A673 (cell line): ENCODE data around the gene TMEM61. TPM values are rescaled to one million over a fixed set of nuclear protein-coding genes. Genes with fewer than 3 reads are reported as not detected.

Experiments used
- BruUV-seq: library from RNA; stranded (reverse); fragments of 400-500 nt; replicated peaks from 2 replicates; lab custom pipeline; 2021; lab: Mats Ljungman, UMichigan
- CTCF ChIA-PET: fragments of 300-600 bp; sonication (Branson Sonifier 250); formaldehyde crosslinking; loops from one replicate; lab custom pipeline; 2022; ENCODE audit warnings: antibody characterized with exemption; lab: Charles Lee
- POLR2A ChIA-PET: fragments of 300-600 bp; sonication (Branson Sonifier 250); formaldehyde crosslinking; loops from one replicate; lab custom pipeline; 2022; ENCODE audit warnings: antibody characterized with exemption; ENCODE audit not compliant: low non-redundant PET; lab: Charles Lee
- DNase-seq: peaks from one replicate; pipeline ENCODE4 v3.0.0-alpha.2; 2015; ENCODE audit warnings: low spot score
- H3K27ac ChIP-seq: fragments of 200-600 bp; sonication (generic); 2 replicates; pipeline ENCODE4 v1.5.1; 2016; ENCODE audit warnings: mixed run types, low read depth, mild to moderate bottlenecking, mixed read lengths, antibody characterized with exemption, low read length; ENCODE audit not compliant: poor library complexity, severe bottlenecking
- H3K27me3 ChIP-seq: fragments of 200-600 bp; sonication (generic); replicated peaks from 2 replicates; pipeline ENCODE4 v1.6.1; 2017; ENCODE audit warnings: mixed run types, low read depth, mild to moderate bottlenecking, mixed read lengths, antibody characterized with exemption, low read length; ENCODE audit not compliant: insufficient read depth, poor library complexity
- H3K36me3 ChIP-seq: fragments of 200-600 bp; sonication (generic); 2 replicates; pipeline ENCODE4 v1.6.1; 2016; ENCODE audit warnings: mixed run types, mild to moderate bottlenecking, mixed read lengths, antibody characterized with exemption, low read length; ENCODE audit not compliant: insufficient read depth, poor library complexity, severe bottlenecking
- H3K4me1 ChIP-seq: fragments of 200-600 bp; sonication (generic); 2 replicates; pipeline ENCODE4 v1.6.1; 2017; ENCODE audit warnings: mixed run types, mild to moderate bottlenecking, mixed read lengths, antibody characterized with exemption, low read length; ENCODE audit not compliant: insufficient read depth, poor library complexity, severe bottlenecking
- H3K4me3 ChIP-seq: fragments of 200-600 bp; sonication (generic); 2 replicates; pipeline ENCODE4 v1.5.1; 2016; ENCODE audit warnings: low read depth, mixed run types, mild to moderate bottlenecking, mixed read lengths, low read length; ENCODE audit not compliant: poor library complexity, severe bottlenecking
- H3K9me3 ChIP-seq: fragments of 200-600 bp; sonication (generic); 2 replicates; pipeline ENCODE4 v1.6.1; 2016; ENCODE audit warnings: mixed run types, low read depth, mild to moderate bottlenecking, mixed read lengths, antibody characterized with exemption, low read length; ENCODE audit not compliant: poor library complexity, severe bottlenecking
- CTCF ChIP-seq: fragments of 300-800, 200-600 bp; sonication (generic); conservative IDR thresholded peaks from 2 replicates; pipeline ENCODE4 v1.5.1; 2017; ENCODE audit warnings: low read depth, mild to moderate bottlenecking, antibody characterized with exemption, low read length, moderate library complexity, mixed read lengths
- EZH2 ChIP-seq: fragments of 200-600 bp; sonication (generic); IDR thresholded peaks from 2 replicates; pipeline ENCODE4 v1.6.1; 2017; ENCODE audit warnings: borderline replicate concordance, low read depth, mild to moderate bottlenecking, mixed read lengths, antibody characterized with exemption, low read length; ENCODE audit not compliant: poor library complexity, severe bottlenecking
- intact Hi-C: fragments of 100-400 bp; cut with micrococcal nuclease; formaldehyde crosslinking; loops from one replicate; pipeline ENCODE4 v1.10.0; 2022; ENCODE audit not compliant: unreplicated experiment
- total RNA-seq: library from RNA; stranded (reverse); gene quantifications from 2 replicates; pipeline ENCODE4 v1.2.3, GENCODE V29; 2021

The TMEM61 gene
- total RNA-seq, 1 experiment from 2014 or later, result not detected

GRCh38 chr1:54991939-54992338, 11.5 kb downstream of the TMEM61 start:
- BruUV-seq, result no TSS peak
- CTCF ChIA-PET, result no interaction called here
- Histone ChIP-seq H3K4me1 (peaks cover 8% of the 10 kb centered on the region), H3K27me3 (peaks cover 4% of the 10 kb centered on the region), H3K4me3 (no peak overlapping the region), H3K36me3 (no peaks in the 10 kb centered on the region), H3K9me3 (no peaks in the 10 kb centered on the region), H3K27ac (no peak overlapping the region)
- POLR2A ChIA-PET, result no interaction called here
- TF ChIP-seq CTCF (no peak), EZH2 (no peak)
- no peak for DNase-seq
- intact Hi-C loops, result no loop called here

GRCh38 chr1:54993140-54993539, 12.7 kb downstream of the TMEM61 start:
- Histone ChIP-seq H3K36me3 (no peaks in the 10 kb centered on the region), H3K27me3 (peaks cover 11% of the 10 kb centered on the region), H3K9me3 (no peaks in the 10 kb centered on the region), H3K4me3 (no peak overlapping the region), H3K27ac (no peak overlapping the region), H3K4me1 (peaks cover 8% of the 10 kb centered on the region)
- POLR2A ChIA-PET, result no interaction called here
- intact Hi-C loops, result no loop called here
- BruUV-seq, result no TSS peak
- TF ChIP-seq CTCF (no peak), EZH2 (no peak)
- CTCF ChIA-PET, result no interaction called here
- DNase-seq, result no peak

- intact Hi-C loops, result no loop called here
- no peak for DNase-seq
- H3K36me3 ChIP-seq, result no peaks in the 10 kb centered on the region
- POLR2A ChIA-PET, result no interaction called here
- H3K4me3 ChIP-seq, result no peak overlapping the region
- no peak overlapping the region for H3K27ac ChIP-seq
- H3K4me1 ChIP-seq, result peaks cover 8% of the 10 kb centered on the region
- BruUV-seq, result no TSS peak
- H3K9me3 ChIP-seq, result no peaks in the 10 kb centered on the region
- CTCF ChIA-PET, result interaction anchor here (3.2 kb wide), 1 partner anchor 49 kb away, joined by 28 read pairs; no protein-coding TSS in a partner anchor
- TF ChIP-seq CTCF, result no peak
- no peak for TF ChIP-seq EZH2
- H3K27me3 ChIP-seq, result peaks cover 11% of the 10 kb centered on the region
Observed at GRCh38 chr1:54994355-54994990, 14.0 kb downstream of the TMEM61 start.
